ENCODE results near the gene GNPTAB. TPM values are rescaled to one million over a fixed set of nuclear protein-coding genes. Genes with fewer than 3 reads are reported as not detected.
"Not testable (repeated sequence)": the region's sequence is repeated elsewhere in the genome, so short reads cannot be mapped to it uniquely, and the experiment has no call there.

Gene GNPTAB
- total RNA-seq, 1 donor from 2014 or later = 43.7 TPM

- no peak overlapping the region for H3K4me2 ChIP-seq (ENCODE audit: low read length)
- no peak overlapping the region for H3K27ac ChIP-seq (ENCODE audit: low read depth, low read length)
- H3K36me3 Mint-ChIP-seq (ENCODE audit: low read depth, unreplicated experiment) = no peaks in the 10 kb centered on the region
- no peaks in the 10 kb centered on the region for H3K27me3 Mint-ChIP-seq (ENCODE audit: low read depth, unreplicated experiment)
- H3K36me3 ChIP-seq (ENCODE audit: insufficient read depth, low read length) = no peaks in the 10 kb centered on the region
- H3K9ac ChIP-seq (ENCODE audit: low read length) = no peak overlapping the region
- no peak for TF ChIP-seq EZH2 (IDR thresholded peaks at IDR 0.05; ENCODE audit: insufficient read depth, low read length)
- no peak for TF ChIP-seq CTCF (IDR thresholded peaks at IDR 0.05; ENCODE audit: insufficient read depth, low read depth, low read length)
- H3K4me1 ChIP-seq (ENCODE audit: insufficient read depth, low read length) = peaks cover 3% of the 10 kb centered on the region
- peaks cover 2% of the 10 kb centered on the region for H3K9me3 Mint-ChIP-seq (ENCODE audit: unreplicated experiment)
- H4K20me1 ChIP-seq (ENCODE audit: insufficient read depth, low read length) = no peaks in the 10 kb centered on the region
- no peak for DNase-seq (ENCODE audit: low read depth)
- H3K27me3 ChIP-seq (ENCODE audit: insufficient read depth, low read length) = no peaks in the 10 kb centered on the region
- H2AFZ ChIP-seq (ENCODE audit: low read depth, low read length) = no peak overlapping the region
- no peak for FAIRE-seq
- H3K79me2 ChIP-seq (ENCODE audit: insufficient read depth, low read length) = no peaks in the 10 kb centered on the region
- no peak overlapping the region for H3K27ac Mint-ChIP-seq (ENCODE audit: unreplicated experiment)
- H3K4me1 Mint-ChIP-seq (ENCODE audit: low read depth, unreplicated experiment) = peaks cover 20% of the 10 kb centered on the region
- no peaks in the 10 kb centered on the region for H3K9me3 ChIP-seq (ENCODE audit: insufficient read depth, low read depth, low read length)
- no peak overlapping the region for H3K4me3 ChIP-seq (ENCODE audit: insufficient read depth, low read depth, low read length)
- H3K4me3 Mint-ChIP-seq (ENCODE audit: unreplicated experiment) = no peak overlapping the region
Measured at GRCh38 chr12:101858361-101858760, 27.6 kb upstream of the GNPTAB start.

DNA sequence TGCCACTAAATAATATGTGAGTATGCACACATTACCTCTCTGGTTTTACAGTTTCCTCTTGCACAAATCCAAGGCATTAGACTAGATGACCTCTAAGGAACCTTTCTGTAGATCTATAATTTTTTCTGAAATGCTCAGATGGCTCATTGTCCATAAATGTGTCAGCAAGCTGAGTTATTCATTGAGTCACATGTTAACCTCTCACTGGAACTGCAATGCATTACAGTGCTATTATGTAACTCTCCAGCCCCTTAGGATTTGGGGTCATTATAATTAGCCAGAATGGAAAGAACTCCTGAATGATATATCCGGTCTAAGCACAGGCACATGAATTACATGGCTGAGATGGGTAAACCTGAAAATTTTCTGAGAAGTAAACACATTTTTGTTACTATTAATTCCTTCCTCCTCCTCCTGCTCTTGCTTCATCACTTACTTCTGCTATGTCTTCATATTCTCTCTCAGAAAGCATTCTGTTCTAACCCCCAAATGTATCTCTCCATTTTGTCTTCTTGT is 26.3 kb upstream of the GNPTAB start:
- no peaks in the 10 kb centered on the region for H4K20me1 ChIP-seq (ENCODE audit: insufficient read depth, low read length)
- H3K79me2 ChIP-seq (ENCODE audit: insufficient read depth, low read length) = no peaks in the 10 kb centered on the region
- H3K9me3 ChIP-seq (ENCODE audit: insufficient read depth, low read depth, low read length) = no peaks in the 10 kb centered on the region
- no peaks in the 10 kb centered on the region for H3K36me3 ChIP-seq (ENCODE audit: insufficient read depth, low read length)
- Mint-ChIP-seq H3K4me3 (ENCODE audit: unreplicated experiment) (no peak overlapping the region), H3K27ac (ENCODE audit: unreplicated experiment) (no peak overlapping the region), H3K4me1 (ENCODE audit: low read depth, unreplicated experiment) (peaks cover 17% of the 10 kb centered on the region), H3K9me3 (ENCODE audit: unreplicated experiment) (no peaks in the 10 kb centered on the region), H3K27me3 (ENCODE audit: low read depth, unreplicated experiment) (no peaks in the 10 kb centered on the region), H3K36me3 (ENCODE audit: low read depth, unreplicated experiment) (no peaks in the 10 kb centered on the region)
- no peaks in the 10 kb centered on the region for H3K27me3 ChIP-seq (ENCODE audit: insufficient read depth, low read length)
- TF ChIP-seq CTCF (IDR thresholded peaks at IDR 0.05; ENCODE audit: insufficient read depth, low read depth, low read length) = no peak
- TF ChIP-seq EZH2 (IDR thresholded peaks at IDR 0.05; ENCODE audit: insufficient read depth, low read length) = no peak
- peak; percentile 74 for DNase-seq (ENCODE audit: low read depth)
- FAIRE-seq = no peak
- H2AFZ ChIP-seq (ENCODE audit: low read depth, low read length) = no peak overlapping the region
- H3K4me3 ChIP-seq (ENCODE audit: insufficient read depth, low read depth, low read length) = no peak overlapping the region
- no peak overlapping the region for H3K9ac ChIP-seq (ENCODE audit: low read length)
- peak overlapping the region; percentile 26 for H3K4me2 ChIP-seq (ENCODE audit: low read length)
- peaks cover 3% of the 10 kb centered on the region for H3K4me1 ChIP-seq (ENCODE audit: insufficient read depth, low read length)
- H3K27ac ChIP-seq (ENCODE audit: low read depth, low read length) = no peak overlapping the region

DNA sequence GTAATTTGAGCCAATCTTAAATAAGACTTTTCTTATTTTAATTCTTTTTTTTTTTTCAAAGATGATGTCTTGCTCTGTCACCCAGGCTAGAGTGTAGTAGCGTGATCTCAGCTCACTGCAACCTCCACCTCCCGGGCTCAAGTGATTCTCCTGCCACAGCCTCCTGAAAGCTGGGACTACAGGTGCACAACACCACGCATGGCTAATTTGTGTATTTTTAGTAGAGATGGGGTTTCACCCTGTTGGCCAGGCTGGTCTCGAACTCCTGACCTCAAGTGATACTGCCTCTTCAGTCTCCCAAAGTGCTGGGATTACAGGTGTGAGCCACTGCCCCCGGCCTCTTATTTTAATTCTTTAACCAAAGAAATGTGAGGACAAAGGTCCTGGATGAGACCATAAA is 25.9 kb upstream of the GNPTAB start:
- H3K9me3 ChIP-seq (ENCODE audit: insufficient read depth, low read depth, low read length); H3K9ac ChIP-seq (ENCODE audit: low read length); H3K4me3 Mint-ChIP-seq (ENCODE audit: unreplicated experiment); H3K36me3 ChIP-seq (ENCODE audit: insufficient read depth, low read length); H3K4me1 ChIP-seq (ENCODE audit: insufficient read depth, low read length); H3K27ac Mint-ChIP-seq (ENCODE audit: unreplicated experiment); DNase-seq (ENCODE audit: low read depth); H4K20me1 ChIP-seq (ENCODE audit: insufficient read depth, low read length); H3K27ac ChIP-seq (ENCODE audit: low read depth, low read length); H3K36me3 Mint-ChIP-seq (ENCODE audit: low read depth, unreplicated experiment); H3K9me3 Mint-ChIP-seq (ENCODE audit: unreplicated experiment); H3K27me3 ChIP-seq (ENCODE audit: insufficient read depth, low read length); H2AFZ ChIP-seq (ENCODE audit: low read depth, low read length); H3K79me2 ChIP-seq (ENCODE audit: insufficient read depth, low read length); FAIRE-seq; H3K27me3 Mint-ChIP-seq (ENCODE audit: low read depth, unreplicated experiment); H3K4me3 ChIP-seq (ENCODE audit: insufficient read depth, low read depth, low read length): not testable (repeated sequence)
- H3K4me2 ChIP-seq (ENCODE audit: low read length) = peak overlapping the region; percentile 26
- H3K4me1 Mint-ChIP-seq (ENCODE audit: low read depth, unreplicated experiment) = peaks cover 17% of the 10 kb centered on the region

Measured in astrocyte (in vitro differentiated cells and primary cell).